OCI-M2 (cell line): ENCODE measurements around the gene SLC9A9.

Experiments used
- DNase-seq: peaks from one replicate; lab custom pipeline; 2025; ENCODE audit not compliant: unreplicated experiment; lab: John Stamatoyannopoulos, UW

The SLC9A9 gene

GRCh38 chr3:143235614-143236204 is 612.6 kb downstream of the SLC9A9 start:
- DNase-seq, result no peak

GRCh38 chr3:143234526-143234925 is 613.7 kb downstream of the SLC9A9 start:
- no peak for DNase-seq

GRCh38 chr3:143232981-143233380 is 615.3 kb downstream of the SLC9A9 start:
- DNase-seq, result no peak

- no peak for DNase-seq
These were observed 619.9 kb downstream of the SLC9A9 start for GRCh38 chr3:143228405-143228804.

- no peak for DNase-seq
These were observed 621.5 kb downstream of the SLC9A9 start for GRCh38 chr3:143226678-143227291.

- no peak for DNase-seq
These were observed 623.6 kb downstream of the SLC9A9 start for GRCh38 chr3:143224716-143225115.

- no peak for DNase-seq
These were observed 625.3 kb downstream of the SLC9A9 start for GRCh38 chr3:143222981-143223380.

- DNase-seq, result no peak
These were observed 625.8 kb downstream of the SLC9A9 start for GRCh38 chr3:143222505-143222904.

- DNase-seq, result no peak
These were observed 626.8 kb downstream of the SLC9A9 start for GRCh38 chr3:143221446-143221845.

GRCh38 chr3:143220741-143221140 is 627.5 kb downstream of the SLC9A9 start:
- DNase-seq, result no peak

- DNase-seq, result no peak
These were observed 630.0 kb downstream of the SLC9A9 start for GRCh38 chr3:143218166-143218835.

GRCh38 chr3:143217283-143217682 is 631.0 kb downstream of the SLC9A9 start:
- DNase-seq, result no peak

- no peak for DNase-seq
These were observed 631.5 kb downstream of the SLC9A9 start for GRCh38 chr3:143216709-143217182.
